HepG2 (cell line): ENCODE measurements around the gene RAC3. TPM values are rescaled to one million over a fixed set of nuclear protein-coding genes. Genes with fewer than 3 reads are reported as not detected.

ENCODE experiments used
- AKAP8 ChIP-seq: sonication (generic); formaldehyde crosslinking; IDR thresholded peaks from 2 replicates; pipeline ENCODE4 v1.5.1; 2020; ENCODE audit warnings: mild to moderate bottlenecking, missing genetic modification reagents
- ATM ChIP-seq: fragments of 450-650 bp; IDR thresholded peaks from 2 replicates; pipeline ENCODE4 v1.7.1; 2017; ENCODE audit warnings: mild to moderate bottlenecking, borderline replicate concordance
- BHLHE40 ChIP-seq: IDR thresholded peaks from 2 replicates; pipeline ENCODE4 v1.6.1; 2011; ENCODE audit warnings: low read length, improper control_type of control experiment
- BRD4 ChIP-seq: sonication (generic); formaldehyde crosslinking; IDR thresholded peaks from 2 replicates; pipeline ENCODE4 v1.4.0; 2020; ENCODE audit warnings: missing genetic modification reagents
- EZH2 ChIP-seq: conservative IDR thresholded peaks from 2 replicates; pipeline ENCODE4 v1.6.1; 2012; ENCODE audit warnings: mild to moderate bottlenecking, low read depth, low read length, moderate library complexity
- GABPB1 ChIP-seq: IDR thresholded peaks from 2 replicates; pipeline ENCODE4 v1.6.1; 2016; ENCODE audit warnings: mild to moderate bottlenecking, missing genetic modification reagents, moderate library complexity, missing compliant biosample characterization
- HIVEP1 ChIP-seq: sonication (generic); formaldehyde crosslinking; IDR thresholded peaks from 2 replicates; pipeline ENCODE4 v1.4.0; 2020; ENCODE audit warnings: mild to moderate bottlenecking, missing genetic modification reagents
- KLF9 ChIP-seq: IDR thresholded peaks from 2 replicates; pipeline ENCODE4 v1.6.1; 2016; ENCODE audit warnings: low read depth
- MXD3 ChIP-seq: IDR thresholded peaks from 2 replicates; pipeline ENCODE4 v1.6.1; 2016; ENCODE audit warnings: mild to moderate bottlenecking, missing biosample characterization, missing genetic modification reagents
- MXI1 ChIP-seq: IDR thresholded peaks from 3 replicates; pipeline ENCODE4 v1.6.1; 2012; ENCODE audit warnings: low read depth, low read length, inconsistent platforms, borderline replicate concordance
- PHF21A ChIP-seq: sonication (generic); formaldehyde crosslinking; IDR thresholded peaks from 2 replicates; pipeline ENCODE4 v1.5.0; 2020; ENCODE audit warnings: mild to moderate bottlenecking, missing genetic modification reagents
- POLR2AphosphoS5 ChIP-seq: IDR thresholded peaks from 2 replicates; pipeline ENCODE4 v1.6.1; 2012; ENCODE audit warnings: low read depth, low read length
- RBM39 ChIP-seq: fragments of 200-400 bp; formaldehyde crosslinking; IDR thresholded peaks from one replicate; pipeline ENCODE4 v1.6.1; 2018; ENCODE audit warnings: antibody characterized with exemption, mild to moderate bottlenecking, low read depth, low read length; ENCODE audit not compliant: poor library complexity, severe bottlenecking
- REL ChIP-seq: sonication (generic); formaldehyde crosslinking; conservative IDR thresholded peaks from 2 replicates; pipeline ENCODE4 v1.8.0; 2022; ENCODE audit warnings: mild to moderate bottlenecking, missing genetic modification reagents, moderate library complexity
- TARDBP ChIP-seq: sonication (generic); formaldehyde crosslinking; IDR thresholded peaks from 2 replicates; pipeline ENCODE4 v1.8.0; 2022; ENCODE audit warnings: mild to moderate bottlenecking, missing genetic modification reagents
- THAP11 ChIP-seq: IDR thresholded peaks from 2 replicates; pipeline ENCODE4 v1.6.1; 2016; ENCODE audit warnings: missing biosample characterization, missing genetic modification reagents
- ZBTB10 ChIP-seq: sonication (generic); formaldehyde crosslinking; IDR thresholded peaks from 2 replicates; pipeline ENCODE4 v1.4.0; 2020; ENCODE audit warnings: missing genetic modification reagents, borderline replicate concordance
- ZNF232 ChIP-seq: sonication (generic); formaldehyde crosslinking; IDR thresholded peaks from 2 replicates; pipeline ENCODE4 v1.4.0; 2020; ENCODE audit warnings: missing genetic modification reagents, borderline replicate concordance
- ZNF296 ChIP-seq: sonication (generic); formaldehyde crosslinking; conservative IDR thresholded peaks from 2 replicates; pipeline ENCODE4 v1.5.0; 2020; ENCODE audit warnings: mild to moderate bottlenecking, missing genetic modification reagents
- ZNF589 ChIP-seq: sonication (generic); formaldehyde crosslinking; conservative IDR thresholded peaks from 2 replicates; pipeline ENCODE4 v1.8.0; 2022; ENCODE audit warnings: mild to moderate bottlenecking, moderate library complexity, missing genetic modification reagents
- ZNF788 ChIP-seq: sonication (generic); formaldehyde crosslinking; IDR thresholded peaks from 2 replicates; pipeline ENCODE4 v1.5.0; 2020; ENCODE audit warnings: mild to moderate bottlenecking, missing genetic modification reagents, borderline replicate concordance
- polyA plus RNA-seq, 8 experiments: library from polyadenylated mRNA; depleted of rRNA in 3 of 8; stranded (reverse) in 7 of 8; unstranded in 1 of 8; fragments of >200 nt; fragmentation: Illumina TruSeq in 4 of 8; extraction: Trizol in 4 of 8; gene quantifications; 2 replicates each; pipeline versions ENCODE4 v1.2.1 to v1.2.3, GENCODE V29; 2011 to 2016; ENCODE audit warnings: low read depth in 4 of 8, missing spikeins in 1 of 8, mixed read lengths in 1 of 8; ENCODE audit not compliant: insufficient read depth in 1 of 8
- total RNA-seq, 5 experiments: library from RNA; depleted of rRNA; stranded (reverse); fragments of >200 nt; fragmentation: Illumina TruSeq; extraction: Trizol; gene quantifications; 2 replicates each; pipeline ENCODE4 v1.2.3, GENCODE V29; 2016; ENCODE audit warnings: low read depth in 1 of 5
- TF ChIP-seq, protein P1 (sequence below): sonication (generic); formaldehyde crosslinking; IDR thresholded peaks from 2 replicates; pipeline ENCODE4 v1.4.0; 2020; ENCODE audit warnings: mild to moderate bottlenecking, missing genetic modification reagents
- TF ChIP-seq, protein P2 (sequence below): sonication (generic); formaldehyde crosslinking; conservative IDR thresholded peaks from 2 replicates; pipeline ENCODE4 v1.5.0; 2020; ENCODE audit warnings: missing genetic modification reagents

Gene RAC3
- total and polyA plus RNA-seq, 2 of the 13 experiments (the other 11 are each of a cell fraction or from before 2014, with no cell fraction given) = 10.5 to 21.3 TPM

DNA sequence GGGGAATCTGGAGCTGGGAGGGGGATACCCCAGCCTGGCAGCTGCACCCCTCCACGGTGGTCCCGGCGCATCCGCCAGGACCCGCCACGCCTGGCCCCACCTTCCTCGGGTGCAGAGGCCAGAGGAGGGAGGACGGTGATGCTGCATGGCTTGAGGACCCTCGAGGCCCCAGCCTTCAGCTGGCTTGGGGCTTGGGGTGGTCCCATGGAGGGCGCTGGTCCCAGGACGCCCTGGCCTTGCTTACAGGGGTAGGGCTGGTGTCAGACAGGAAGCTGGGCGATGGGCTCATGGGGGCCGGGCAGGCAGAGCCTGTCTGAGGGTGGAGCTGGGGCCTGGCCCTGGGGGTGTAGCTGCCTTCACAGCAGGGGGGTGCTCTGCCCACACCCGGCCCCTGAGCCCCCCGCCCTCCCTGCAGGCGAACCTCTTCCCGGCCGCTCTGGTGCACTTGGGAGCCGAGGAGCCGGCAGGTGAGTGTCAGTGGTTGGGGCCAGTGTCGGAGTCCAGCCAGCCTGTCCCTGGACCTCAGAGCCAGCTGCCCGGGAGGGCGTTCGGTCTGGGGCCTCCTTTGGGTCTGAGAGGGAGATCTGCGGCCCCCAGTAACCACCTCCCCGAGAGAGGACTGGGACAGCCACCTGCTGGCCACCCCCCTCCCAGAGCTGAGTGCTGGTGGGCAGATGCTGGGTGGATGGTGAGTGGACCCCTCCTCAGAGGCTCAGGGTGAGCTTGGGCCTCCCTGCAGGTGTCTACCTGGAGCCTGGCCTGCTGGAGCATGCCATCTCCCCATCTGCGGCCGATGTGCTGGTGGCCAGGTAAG, 15.2 kb upstream of the RAC3 start (continued):
- TF ChIP-seq, protein P1, sequence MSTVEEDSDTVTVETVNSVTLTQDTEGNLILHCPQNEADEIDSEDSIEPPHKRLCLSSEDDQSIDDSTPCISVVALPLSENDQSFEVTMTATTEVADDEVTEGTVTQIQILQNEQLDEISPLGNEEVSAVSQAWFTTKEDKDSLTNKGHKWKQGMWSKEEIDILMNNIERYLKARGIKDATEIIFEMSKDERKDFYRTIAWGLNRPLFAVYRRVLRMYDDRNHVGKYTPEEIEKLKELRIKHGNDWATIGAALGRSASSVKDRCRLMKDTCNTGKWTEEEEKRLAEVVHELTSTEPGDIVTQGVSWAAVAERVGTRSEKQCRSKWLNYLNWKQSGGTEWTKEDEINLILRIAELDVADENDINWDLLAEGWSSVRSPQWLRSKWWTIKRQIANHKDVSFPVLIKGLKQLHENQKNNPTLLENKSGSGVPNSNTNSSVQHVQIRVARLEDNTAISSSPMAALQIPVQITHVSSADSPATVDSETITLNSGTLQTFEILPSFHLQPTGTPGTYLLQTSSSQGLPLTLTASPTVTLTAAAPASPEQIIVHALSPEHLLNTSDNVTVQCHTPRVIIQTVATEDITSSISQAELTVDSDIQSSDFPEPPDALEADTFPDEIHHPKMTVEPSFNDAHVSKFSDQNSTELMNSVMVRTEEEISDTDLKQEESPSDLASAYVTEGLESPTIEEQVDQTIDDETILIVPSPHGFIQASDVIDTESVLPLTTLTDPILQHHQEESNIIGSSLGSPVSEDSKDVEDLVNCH (CRISPR knock-in tag) = no peak
- no peak for TF ChIP-seq PHF21A (CRISPR knock-in tag)
- no peak for TF ChIP-seq ZNF232 (CRISPR knock-in tag)
- 0 out of 2 replicates have a peak, but pooled peaks have one; percentile 12 for TF ChIP-seq ZNF788
- no peak for TF ChIP-seq BHLHE40
- TF ChIP-seq EZH2 = no peak
- TF ChIP-seq RBM39 = peak; percentile 59
- TF ChIP-seq MXI1 = no peak
- TF ChIP-seq POLR2AphosphoS5 = 0 out of 2 replicates have a peak, but pooled peaks have one; percentile 28
- TF ChIP-seq THAP11 = no peak
- TF ChIP-seq ZNF296 (CRISPR knock-in tag) = no peak; the same call in 1 of the 2 replicates
- 0 out of 2 replicates have a peak, but pooled peaks have one; percentile 13 for TF ChIP-seq BRD4 (CRISPR knock-in tag)
- peak; percentile 98 for TF ChIP-seq AKAP8
- no peak for TF ChIP-seq ZBTB10 (CRISPR knock-in tag)
- TF ChIP-seq, protein P2, sequence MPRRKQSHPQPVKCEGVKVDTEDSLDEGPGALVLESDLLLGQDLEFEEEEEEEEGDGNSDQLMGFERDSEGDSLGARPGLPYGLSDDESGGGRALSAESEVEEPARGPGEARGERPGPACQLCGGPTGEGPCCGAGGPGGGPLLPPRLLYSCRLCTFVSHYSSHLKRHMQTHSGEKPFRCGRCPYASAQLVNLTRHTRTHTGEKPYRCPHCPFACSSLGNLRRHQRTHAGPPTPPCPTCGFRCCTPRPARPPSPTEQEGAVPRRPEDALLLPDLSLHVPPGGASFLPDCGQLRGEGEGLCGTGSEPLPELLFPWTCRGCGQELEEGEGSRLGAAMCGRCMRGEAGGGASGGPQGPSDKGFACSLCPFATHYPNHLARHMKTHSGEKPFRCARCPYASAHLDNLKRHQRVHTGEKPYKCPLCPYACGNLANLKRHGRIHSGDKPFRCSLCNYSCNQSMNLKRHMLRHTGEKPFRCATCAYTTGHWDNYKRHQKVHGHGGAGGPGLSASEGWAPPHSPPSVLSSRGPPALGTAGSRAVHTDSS (CRISPR knock-in tag) = 0 out of 2 replicates have a peak, but pooled peaks have one; percentile 42
- no peak for TF ChIP-seq KLF9
- no peak for TF ChIP-seq MXD3 (CRISPR knock-in tag)
- 0 out of 2 replicates have a peak, but pooled peaks have one; percentile 3 for TF ChIP-seq GABPB1 (CRISPR knock-in tag)
- TF ChIP-seq ZNF589 = peak; percentile 57; the same call in 1 of the 2 replicates
- no peak for TF ChIP-seq HIVEP1 (CRISPR knock-in tag)
- TF ChIP-seq TARDBP (CRISPR knock-in tag) = peak; percentile 30; the same call in 1 of the 2 replicates
- 0 out of 2 replicates have a peak, but pooled peaks have one; percentile 39 for TF ChIP-seq REL
- TF ChIP-seq ATM = no peak
